ENCODE results near the gene RPH3AL. TPM values are rescaled to one million over a fixed set of nuclear protein-coding genes. Genes with fewer than 3 reads are reported as not detected.

Gene RPH3AL
- total and polyA plus RNA-seq, 2 experiments from 2014 or later = 13.8 to 39.0 TPM

GRCh38 chr17:192666-193425 is 159.8 kb downstream of the RPH3AL start:
- no peak for TF ChIP-seq CTCF (IDR thresholded peaks at IDR 0.05; ENCODE audit: low read depth, low read length)
- Histone ChIP-seq H3K27me3 (no peaks in the 10 kb centered on the region), H3K9me3 (ENCODE audit: low read depth) (no peaks in the 10 kb centered on the region)

GRCh38 chr17:189444-189843 is 163.2 kb downstream of the RPH3AL start:
- TF ChIP-seq CTCF (IDR thresholded peaks at IDR 0.05; ENCODE audit: low read depth, low read length) = no peak
- Histone ChIP-seq H3K36me3 (no peaks in the 10 kb centered on the region), H3K4me3 (no peak overlapping the region), H3K9me3 (ENCODE audit: low read depth) (no peaks in the 10 kb centered on the region), H3K27ac (no peak overlapping the region), H3K27me3 (peaks cover 9% of the 10 kb centered on the region), H3K4me1 (ENCODE audit: low read depth) (no peaks in the 10 kb centered on the region)
- no peak for DNase-seq (ENCODE audit: low read depth in 1 of 2, low spot score in 1 of 2)

More at GRCh38 chr17:192666-193425, 159.8 kb downstream of the RPH3AL start:
- Histone ChIP-seq H3K27ac (no peak overlapping the region), H3K4me1 (ENCODE audit: low read depth) (no peaks in the 10 kb centered on the region), H3K4me3 (no peak overlapping the region), H3K36me3 (no peaks in the 10 kb centered on the region)
- no peak for DNase-seq (ENCODE audit: low read depth in 1 of 2, low spot score in 1 of 2)

GRCh38 chr17:187130-187529 is 165.5 kb downstream of the RPH3AL start:
- Histone ChIP-seq H3K27ac (no peak overlapping the region), H3K9me3 (ENCODE audit: low read depth) (no peaks in the 10 kb centered on the region), H3K4me3 (no peak overlapping the region), H3K4me1 (ENCODE audit: low read depth) (no peaks in the 10 kb centered on the region), H3K36me3 (no peaks in the 10 kb centered on the region), H3K27me3 (peaks cover 30% of the 10 kb centered on the region)
- no peak for TF ChIP-seq CTCF (IDR thresholded peaks at IDR 0.05; ENCODE audit: low read depth, low read length)
- no peak for DNase-seq (ENCODE audit: low read depth in 1 of 2, low spot score in 1 of 2)

- no peak for DNase-seq (ENCODE audit: low read depth in 1 of 2, low spot score in 1 of 2)
- H3K4me3 ChIP-seq = no peak overlapping the region
- H3K27me3 ChIP-seq = peaks cover 44% of the 10 kb centered on the region
- H3K4me1 ChIP-seq (ENCODE audit: low read depth) = no peaks in the 10 kb centered on the region
- no peaks in the 10 kb centered on the region for H3K9me3 ChIP-seq (ENCODE audit: low read depth)
- no peak overlapping the region for H3K27ac ChIP-seq
- no peaks in the 10 kb centered on the region for H3K36me3 ChIP-seq
- no peak for TF ChIP-seq CTCF (IDR thresholded peaks at IDR 0.05; ENCODE audit: low read depth, low read length)
Observed at GRCh38 chr17:185445-186138, 167.0 kb downstream of the RPH3AL start.

- Histone ChIP-seq H3K27me3 (peaks cover 58% of the 10 kb centered on the region), H3K4me1 (ENCODE audit: low read depth) (no peaks in the 10 kb centered on the region), H3K4me3 (no peak overlapping the region), H3K27ac (no peak overlapping the region), H3K36me3 (no peaks in the 10 kb centered on the region), H3K9me3 (ENCODE audit: low read depth) (no peaks in the 10 kb centered on the region)
- no peak for TF ChIP-seq CTCF (IDR thresholded peaks at IDR 0.05; ENCODE audit: low read depth, low read length)
- DNase-seq (ENCODE audit: low read depth in 1 of 2, low spot score in 1 of 2) = no peak
Observed at GRCh38 chr17:183021-183420, 169.6 kb downstream of the RPH3AL start.
